Motor neuron (in vitro differentiated cells): ENCODE measurements around the gene PRKG2. TPM values are rescaled to one million over a fixed set of nuclear protein-coding genes. Genes with fewer than 3 reads are reported as not detected.
"Not testable (repeated sequence)": the region's sequence is repeated elsewhere in the genome, so short reads cannot be mapped to it uniquely, and the experiment has no call there.

Source experiments
- ATAC-seq, 8 experiments: fragments of 200-7000 bp; cut with Tn5 transposase; replicated peaks in 6 of 8; 2 replicates each; pipeline ENCODE4 v1.8.0; 2021; ENCODE audit warnings: mild to moderate bottlenecking in 8 of 8, moderate library complexity in 8 of 8
- H3K27ac ChIP-seq, 2 donors: fragments of 250-450 bp; sonication (Bioruptor Pico); 2 replicates each; pipeline ENCODE4 v1.9.0; 2021; ENCODE audit warnings: antibody characterized with exemption in 2 of 2, mild to moderate bottlenecking in 2 of 2, moderate library complexity in 1 of 2
- H3K4me1 ChIP-seq, 2 donors: fragments of 250-450 bp; sonication (Bioruptor Pico); replicated peaks in 1 of 2; 2 replicates each; pipeline ENCODE4 v1.6.1; 2021; ENCODE audit warnings: antibody characterized with exemption in 2 of 2, mild to moderate bottlenecking in 2 of 2, moderate library complexity in 1 of 2
- H3K4me3 ChIP-seq, 5 donors: fragments of 250-450 bp; sonication (Bioruptor Pico); 2 replicates each; pipeline ENCODE4 v1.9.0; 2021; ENCODE audit warnings: antibody characterized with exemption in 5 of 5, mild to moderate bottlenecking in 5 of 5, moderate library complexity in 4 of 5
- WGBS, 10 experiments: fragments of 450-650 bp; shearing (Covaris generic); methylation state at CpG; one replicate each; pipeline ENCODE4 v1.0.0; 2022; 5-methylcytosine and 5-hydroxymethylcytosine counted together
- in situ Hi-C, 9 experiments: fragments of 400-800 bp; cut with MboI; loops; one replicate each; pipeline ENCODE4 v1.15.0; 2021; ENCODE audit warnings: low sequenced_read_pairs in 9 of 9, low pct_unique_long_range_greater_than_20kb in 2 of 9; ENCODE audit not compliant: unreplicated experiment in 9 of 9
- total RNA-seq, 8 experiments: library from RNA; unstranded; fragments of 300-600 nt; gene quantifications; 2 replicates each; pipeline versions ENCODE4 v1.2.3 to v1.2.4, GENCODE V29; 2022

PRKG2 gene
- total RNA-seq, 8 experiments from 2014 or later, result 0.31 to 3.1 (median 0.96) TPM

DNA sequence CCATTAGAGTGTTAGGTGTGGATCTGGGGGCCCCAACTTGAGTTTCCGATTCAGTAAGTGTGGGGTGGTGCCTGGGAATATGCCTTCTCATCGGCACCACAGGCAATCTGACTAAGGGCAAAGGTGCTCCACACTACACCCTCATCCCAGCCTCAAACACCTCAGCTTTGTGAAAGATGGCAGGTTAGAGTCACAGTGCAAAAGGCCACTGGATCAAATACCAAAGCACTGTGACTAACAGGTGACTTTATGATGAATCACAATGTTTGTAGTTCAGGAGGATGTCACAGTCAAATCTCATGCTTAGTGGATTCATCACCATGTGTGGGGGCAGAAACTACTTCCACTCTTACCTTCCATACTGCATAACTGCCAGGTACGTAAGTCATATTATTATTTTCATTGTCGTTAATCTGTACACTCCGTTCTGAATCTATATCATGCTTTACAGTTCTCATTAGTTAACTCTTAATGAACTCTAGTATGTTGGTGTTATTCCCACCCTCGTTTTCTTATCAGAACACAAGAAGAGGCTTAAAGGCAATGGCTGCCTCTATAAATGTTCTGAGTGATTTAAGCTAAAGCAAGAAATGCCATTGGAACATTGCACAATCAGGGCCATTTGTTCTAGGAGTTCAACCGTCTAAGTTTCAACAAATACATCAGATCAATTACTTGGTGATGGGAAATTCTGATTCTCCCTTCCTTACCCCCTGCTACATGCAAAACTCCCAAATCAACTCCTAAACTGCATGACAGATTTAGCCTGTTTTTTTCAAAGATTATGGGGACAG lies 50.2 kb downstream of the PRKG2 start:
- in situ Hi-C loops, result no loop called here
- no peak for ATAC-seq
- H3K4me3 ChIP-seq, result no peak overlapping the region

DNA sequence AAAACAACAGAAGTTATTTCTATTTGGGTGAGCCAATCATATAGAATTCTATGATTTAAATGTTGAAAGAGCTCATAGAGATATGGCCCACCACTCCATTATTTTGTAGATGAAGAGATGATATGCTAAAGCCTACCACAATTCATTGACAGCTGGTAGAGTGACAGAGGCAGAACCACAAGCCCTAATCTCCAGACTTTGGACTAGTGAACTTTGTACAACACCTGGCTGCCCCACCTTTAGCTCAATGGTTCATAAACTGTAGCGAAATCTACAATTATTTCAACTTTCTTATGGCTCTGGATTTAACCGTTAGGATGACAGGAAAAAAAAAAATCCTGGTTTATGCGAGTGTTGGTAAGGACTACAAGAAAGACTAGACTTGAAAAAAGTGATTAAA lies 50.9 kb downstream of the PRKG2 start:
- H3K4me1 ChIP-seq, result peaks cover 0 to 16% of the 10 kb centered on the region in 2 donors
- H3K4me3 ChIP-seq, result no peak overlapping the region
- no peak overlapping the region for H3K27ac ChIP-seq
- WGBS, 10 experiments, result 49 to 97% (median 83%) methylated on average over 1 to 3 of the region's 3 CpGs; no CpG with 5 or more reads in 2 of the 10 experiments
- no peak for ATAC-seq
- in situ Hi-C loops, result no loop called here

More for the DNA sequence above, 50.2 kb downstream of the PRKG2 start:
- no peak overlapping the region for H3K27ac ChIP-seq
- peaks cover 0 to 16% of the 10 kb centered on the region in 2 donors for H3K4me1 ChIP-seq
- 23 to 100% (median 80%) methylated on average over 1 to 7 of the region's 7 CpGs for WGBS, 10 experiments

DNA sequence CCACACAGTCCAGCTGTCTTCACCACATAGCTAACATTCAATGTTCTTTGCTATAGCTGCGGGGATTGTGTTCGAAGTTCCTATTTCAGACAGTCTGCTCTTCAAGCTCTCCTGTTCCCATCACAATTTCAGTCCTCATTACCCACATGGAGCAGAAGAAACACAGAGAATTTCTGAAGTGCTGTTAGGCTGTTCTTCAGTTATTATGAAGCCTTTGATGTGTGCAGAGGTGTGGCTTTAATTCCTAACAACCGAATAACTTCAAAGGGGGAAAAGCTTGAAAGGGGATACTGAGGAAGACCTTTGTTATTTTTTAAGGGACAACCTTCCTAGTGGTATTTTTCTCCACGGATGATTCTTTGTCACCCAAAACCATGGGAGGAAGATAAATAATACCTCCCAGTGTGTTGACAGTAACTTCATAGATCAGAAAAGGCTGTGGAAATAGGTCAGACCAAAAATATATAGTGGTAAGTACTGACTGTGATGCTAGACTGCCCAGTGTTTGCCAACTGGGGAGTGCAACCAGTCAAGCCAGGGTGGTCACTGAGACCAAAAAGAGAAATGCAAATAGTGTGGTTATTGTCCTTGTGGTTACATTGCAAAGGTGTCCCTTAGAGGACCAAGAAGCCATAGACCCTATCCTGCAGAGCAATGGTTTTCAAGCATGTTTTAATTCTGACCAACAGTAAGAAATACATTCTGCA lies 52.1 kb downstream of the PRKG2 start:
- WGBS, 10 experiments, result 73 to 100% (median 86%) methylated on average over 1 to 4 of the region's 4 CpGs; no CpG with 5 or more reads in 3 of the 10 experiments
- H3K27ac ChIP-seq, result no peak overlapping the region
- ATAC-seq, result no peak
- H3K4me1 ChIP-seq, result peaks cover 0 to 16% of the 10 kb centered on the region in 2 donors
- no peak overlapping the region for H3K4me3 ChIP-seq
- in situ Hi-C loops, result no loop called here

DNA sequence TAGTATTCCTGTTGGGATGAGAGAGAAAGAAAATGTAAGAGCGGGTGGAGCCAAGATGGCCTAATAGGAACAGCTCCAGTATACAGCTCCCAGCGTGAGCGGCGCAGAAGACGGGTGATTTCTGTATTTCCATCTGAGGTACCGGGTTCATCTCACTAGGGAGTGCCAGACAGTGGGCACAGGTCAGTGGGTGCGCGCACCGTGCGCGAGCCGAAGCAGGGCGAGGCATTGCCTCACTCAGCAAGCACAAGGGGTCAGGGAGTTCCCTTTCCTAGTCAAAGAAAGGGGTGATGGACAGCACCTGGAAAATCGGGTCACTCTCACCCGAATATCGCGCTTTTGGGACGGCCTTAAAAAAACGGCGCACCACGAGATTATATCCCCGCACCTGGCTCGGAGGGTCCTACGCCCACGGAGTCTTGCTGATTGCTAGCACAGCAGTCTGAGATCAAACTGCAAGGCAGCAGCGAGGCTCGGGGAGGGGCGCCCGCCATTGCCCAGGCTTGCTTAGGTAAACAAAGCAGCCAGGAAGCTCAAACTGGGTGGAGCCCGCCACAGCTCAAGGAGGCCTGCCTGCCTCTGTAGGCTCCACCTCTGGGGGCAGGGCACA lies 61.2 kb downstream of the PRKG2 start:
- H3K27ac ChIP-seq, H3K4me1 ChIP-seq, in situ Hi-C loops: not testable (repeated sequence)
- peak overlapping the region in 4 of 5 donors; percentile 13 to 32 (median 24) for H3K4me3 ChIP-seq
- ATAC-seq, result peak in 1 of 8 experiments; percentile 55
- 13 to 59% methylated on average over 3 to 4 of the region's 30 CpGs; no CpG with 5 or more reads in 8 of the 10 experiments for WGBS, 10 experiments

DNA sequence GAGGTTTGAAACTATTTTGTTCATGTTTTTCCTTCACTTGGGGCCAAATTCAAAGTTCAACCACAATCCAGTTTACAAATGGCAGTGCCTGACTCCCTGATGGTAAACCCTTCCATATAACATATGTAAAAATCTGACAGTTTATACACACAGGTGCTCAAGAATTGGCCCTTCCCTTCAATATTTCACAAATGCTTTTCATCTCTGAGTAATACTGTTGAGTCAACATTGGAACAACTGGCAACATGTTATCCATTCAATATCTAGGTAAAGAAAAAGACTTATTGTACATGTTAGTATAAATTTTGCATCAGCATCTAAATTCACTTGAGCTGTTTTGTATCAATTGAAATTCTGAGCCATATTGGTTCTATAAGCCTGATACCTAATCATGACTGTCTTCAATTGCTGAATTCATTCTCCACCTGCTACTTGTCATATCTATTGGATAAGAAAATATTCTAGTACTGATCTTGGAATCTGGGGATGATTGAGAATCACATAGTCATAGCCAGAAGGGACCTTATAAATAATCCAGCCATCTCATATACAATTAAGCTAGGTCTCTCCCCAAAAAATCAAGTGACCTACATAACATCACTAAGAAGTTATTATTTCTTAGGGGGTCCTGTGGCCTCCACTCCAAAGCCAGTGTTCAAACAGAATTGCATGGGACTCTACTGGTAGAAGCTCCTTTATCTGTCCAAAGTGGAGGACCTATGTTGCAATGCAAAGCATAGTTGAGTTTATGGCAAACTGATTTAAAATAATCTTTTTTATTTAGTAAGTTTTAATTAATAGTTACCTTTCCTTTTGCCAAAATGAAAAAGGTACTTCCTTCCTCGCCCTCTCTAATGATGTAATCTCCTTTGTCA lies 61.9 kb downstream of the PRKG2 start:
- ATAC-seq, result no peak
- H3K4me3 ChIP-seq, result no peak overlapping the region
- in situ Hi-C loops, result no loop called here
- peaks cover 0 to 5% of the 10 kb centered on the region in 2 donors for H3K4me1 ChIP-seq
- 20 to 100% (median 65%) methylated on average over 1 of the region's 1 CpG; no CpG with 5 or more reads in 4 of the 10 experiments for WGBS, 10 experiments
- H3K27ac ChIP-seq, result no peak overlapping the region

DNA sequence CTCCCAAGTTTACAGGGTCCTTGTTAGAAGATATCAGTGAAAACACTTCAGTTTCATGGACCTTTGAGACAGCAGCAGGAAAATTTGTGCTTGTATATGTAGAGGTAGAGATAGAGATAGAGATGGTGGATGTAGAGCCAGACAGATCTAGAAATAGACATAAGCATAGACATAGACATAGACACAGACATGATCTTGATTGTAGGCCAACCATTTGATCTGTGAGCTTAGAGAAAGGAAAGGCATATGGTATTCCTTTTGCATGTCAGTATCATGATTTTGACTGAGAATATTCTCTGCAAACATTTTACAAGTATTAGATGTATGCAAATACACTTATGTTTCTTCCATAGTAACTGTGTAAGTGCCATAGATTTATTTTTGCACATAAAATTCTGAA lies 65.0 kb downstream of the PRKG2 start:
- Histone ChIP-seq H3K4me1 (peaks cover 0 to 5% of the 10 kb centered on the region in 2 donors), H3K4me3 (no peak overlapping the region), H3K27ac (no peak overlapping the region)
- in situ Hi-C loops, result no loop called here
- no peak for ATAC-seq

DNA sequence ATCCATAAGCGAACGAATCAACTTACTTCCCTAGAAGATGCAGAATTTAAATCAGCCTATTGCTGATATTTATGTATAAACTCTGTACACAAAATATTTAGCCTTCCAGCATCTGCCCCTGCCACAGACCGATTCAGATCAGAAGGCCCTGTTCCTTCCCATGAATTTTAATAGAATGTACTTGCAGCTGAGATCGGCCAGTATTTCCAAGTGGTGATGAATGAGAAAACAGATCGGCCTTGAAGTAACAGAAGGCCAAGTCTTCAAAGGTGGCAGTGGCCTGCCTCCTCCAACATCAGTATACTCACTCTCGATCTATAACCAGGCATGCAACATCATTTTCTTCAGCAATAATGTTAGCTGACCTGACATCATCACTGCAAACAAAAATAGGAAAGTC lies 66.4 kb downstream of the PRKG2 start:
- H3K4me1 ChIP-seq, result peaks cover 0 to 5% of the 10 kb centered on the region in 2 donors
- no peak overlapping the region for H3K4me3 ChIP-seq
- no peak for ATAC-seq
- in situ Hi-C loops, result no loop called here
- H3K27ac ChIP-seq, result no peak overlapping the region
- 53 to 100% (median 82%) methylated on average over 1 to 6 of the region's 6 CpGs for WGBS, 10 experiments

DNA sequence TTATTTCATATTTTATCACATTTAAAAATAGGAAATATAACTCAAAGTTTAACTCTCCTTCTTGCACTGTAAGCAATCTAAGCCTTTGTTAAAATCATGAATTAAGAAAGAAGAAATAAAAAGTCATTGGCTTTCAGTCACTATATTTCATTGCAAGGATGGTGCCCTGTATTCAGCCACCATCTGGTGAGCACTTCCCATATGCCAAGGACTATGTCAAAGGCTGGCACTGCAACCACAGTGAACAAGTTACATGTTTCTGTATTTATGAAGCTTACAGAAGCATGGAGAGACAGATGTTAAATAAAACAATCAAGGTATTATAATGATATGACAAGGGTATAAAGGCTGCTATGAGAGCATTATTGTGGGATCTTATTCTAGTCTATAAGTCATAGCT lies 68.6 kb downstream of the PRKG2 start:
- Histone ChIP-seq H3K4me1 (peaks cover 0 to 5% of the 10 kb centered on the region in 2 donors), H3K4me3 (no peak overlapping the region), H3K27ac (no peak overlapping the region)
- in situ Hi-C loops, result no loop called here
- ATAC-seq, result no peak

DNA sequence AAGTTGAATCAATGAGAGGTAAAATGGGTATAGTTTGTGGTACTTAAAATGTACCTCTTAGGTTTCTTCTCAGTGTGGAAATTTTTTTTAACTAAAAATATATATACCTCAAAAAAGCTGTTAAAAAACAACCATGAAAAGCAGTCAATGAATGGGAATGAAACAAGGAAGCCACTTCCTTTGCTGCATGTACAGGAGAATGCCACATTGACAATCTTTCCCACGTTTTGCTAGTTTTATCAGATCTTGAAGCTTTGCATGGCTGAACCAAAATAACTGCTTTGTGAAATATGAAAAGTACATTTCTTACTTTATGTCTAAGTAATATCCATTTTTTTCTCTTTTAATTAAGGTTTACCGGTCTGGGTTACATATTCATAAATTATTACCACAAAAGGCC lies 71.8 kb downstream of the PRKG2 start:
- peak in 1 of 8 experiments; percentile 71 for ATAC-seq
- 0 to 100% (median 70%) methylated on average over 1 to 2 of the region's 2 CpGs for WGBS, 10 experiments
- Histone ChIP-seq H3K4me3 (no peak overlapping the region), H3K27ac (no peak overlapping the region), H3K4me1 (no peaks in the 10 kb centered on the region)
- in situ Hi-C loops, result no loop called here

DNA sequence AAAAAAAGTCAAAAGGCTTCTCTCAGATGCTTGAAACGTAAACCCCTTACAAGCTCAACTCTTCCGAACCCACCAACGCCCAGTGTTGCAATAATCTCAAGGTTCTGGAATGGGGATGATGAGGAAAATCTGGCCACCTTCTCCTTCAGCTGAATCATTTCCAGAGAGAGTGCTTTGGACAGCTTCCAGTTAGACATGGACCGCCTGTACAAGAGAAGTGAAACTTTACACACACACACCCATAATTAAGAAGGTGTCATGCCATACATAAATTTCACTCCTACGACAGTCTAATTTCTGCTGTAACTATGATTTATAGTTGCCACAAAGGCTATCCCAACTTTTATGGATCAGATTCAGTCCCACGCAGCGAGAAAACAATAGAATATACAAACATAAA lies 72.3 kb downstream of the PRKG2 start:
- Histone ChIP-seq H3K27ac (no peak overlapping the region), H3K4me1 (no peaks in the 10 kb centered on the region), H3K4me3 (no peak overlapping the region)
- 0 to 100% (median 81%) methylated on average over 2 to 7 of the region's 7 CpGs; no CpG with 5 or more reads in 1 of the 10 experiments for WGBS, 10 experiments
- ATAC-seq, result peak in 3 of 8 experiments; percentile 72 to 78 (median 77)
- in situ Hi-C loops, result no loop called here

DNA sequence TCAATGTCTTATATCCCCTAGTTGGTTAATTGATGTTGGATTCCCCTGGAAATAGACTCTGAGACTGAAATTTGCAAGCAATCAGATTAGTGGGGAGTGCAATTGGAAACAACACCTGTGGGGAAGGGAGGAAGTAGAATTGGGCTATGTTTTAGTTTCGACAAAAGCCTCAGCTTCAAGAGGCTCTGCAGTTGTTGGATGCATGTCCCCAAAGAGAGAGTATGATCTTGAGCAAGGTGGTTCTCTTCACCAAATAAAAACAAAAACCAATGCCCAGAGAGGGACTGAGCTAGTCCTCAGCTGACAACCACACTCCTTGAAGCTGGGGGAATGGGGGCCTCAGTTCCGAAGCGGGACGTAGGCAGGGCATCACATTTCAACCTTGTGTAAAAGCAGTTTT lies 77.1 kb downstream of the PRKG2 start:
- no peaks in the 10 kb centered on the region for H3K4me1 ChIP-seq
- in situ Hi-C loops, result no loop called here
- no peak overlapping the region for H3K27ac ChIP-seq
- H3K4me3 ChIP-seq, result no peak overlapping the region
- WGBS, 10 experiments, result 93 to 100% (median 100%) methylated on average over 1 to 4 of the region's 4 CpGs; no CpG with 5 or more reads in 3 of the 10 experiments
- no peak for ATAC-seq

DNA sequence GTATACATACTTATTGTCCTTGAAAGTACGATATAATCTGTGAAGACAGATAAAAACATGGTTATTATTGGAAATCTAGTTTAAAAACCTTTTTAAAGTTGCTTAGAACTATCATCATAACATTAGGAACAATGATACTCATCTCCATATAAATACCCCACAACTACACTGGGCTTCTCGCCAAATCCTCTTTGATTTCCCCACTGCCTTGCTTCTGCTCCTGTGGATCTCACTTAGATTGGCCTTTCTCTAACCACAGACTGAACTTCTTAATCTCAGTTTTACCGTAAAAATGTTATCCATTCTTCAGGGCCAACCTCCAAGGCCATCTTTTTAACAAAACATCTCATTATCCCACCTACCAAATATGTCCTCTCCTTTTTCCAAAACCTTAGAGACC lies 77.6 kb downstream of the PRKG2 start:
- ATAC-seq, result no peak
- H3K4me1 ChIP-seq, result no peaks in the 10 kb centered on the region
- WGBS, 10 experiments, result 60 to 100% (median 76%) methylated on average over 1 to 3 of the region's 3 CpGs
- no peak overlapping the region for H3K27ac ChIP-seq
- in situ Hi-C loops, result no loop called here
- no peak overlapping the region for H3K4me3 ChIP-seq
